GM12891 (cell line): Measurements from ENCODE around the gene NLRP9.
A peak's percentile ranks its signal among the peaks of the same experiment; 100 is the strongest.

Experiments used
- DNase-seq: peaks from one replicate; pipeline ENCODE4 v3.0.0; 2011; ENCODE audit warnings: low spot score; ENCODE audit not compliant: insufficient read length
- FAIRE-seq: peaks from 2 replicates; lab custom pipeline; 2011; peaks lifted over from hg19 to GRCh38; lab: Jason Lieb, UNC
- PAX5 ChIP-seq: IDR thresholded peaks from 2 replicates; pipeline ENCODE4 v1.6.1; 2011; ENCODE audit warnings: low read length, moderate library complexity, mild to moderate bottlenecking; ENCODE audit not compliant: insufficient read depth, severe bottlenecking
- POLR2A ChIP-seq: IDR thresholded peaks from 2 replicates; pipeline ENCODE4 v1.6.1; 2011; ENCODE audit warnings: low read depth, low read length, control low read depth
- POLR2AphosphoS5 ChIP-seq: IDR thresholded peaks from 2 replicates; pipeline ENCODE4 v1.6.1; 2011; ENCODE audit warnings: low read depth, low read length, control low read depth
- POU2F2 ChIP-seq: IDR thresholded peaks from 2 replicates; pipeline ENCODE4 v1.6.1; 2011; ENCODE audit warnings: low read depth, mild to moderate bottlenecking, control low read depth, low read length, moderate library complexity
- SPI1 ChIP-seq: IDR thresholded peaks from 2 replicates; pipeline ENCODE4 v1.6.1; 2011; ENCODE audit warnings: low read depth, low read length, control low read depth
- TAF1 ChIP-seq: IDR thresholded peaks from 2 replicates; pipeline ENCODE4 v1.6.1; 2011; ENCODE audit warnings: low read depth, low read length, control low read depth

Gene NLRP9

DNA sequence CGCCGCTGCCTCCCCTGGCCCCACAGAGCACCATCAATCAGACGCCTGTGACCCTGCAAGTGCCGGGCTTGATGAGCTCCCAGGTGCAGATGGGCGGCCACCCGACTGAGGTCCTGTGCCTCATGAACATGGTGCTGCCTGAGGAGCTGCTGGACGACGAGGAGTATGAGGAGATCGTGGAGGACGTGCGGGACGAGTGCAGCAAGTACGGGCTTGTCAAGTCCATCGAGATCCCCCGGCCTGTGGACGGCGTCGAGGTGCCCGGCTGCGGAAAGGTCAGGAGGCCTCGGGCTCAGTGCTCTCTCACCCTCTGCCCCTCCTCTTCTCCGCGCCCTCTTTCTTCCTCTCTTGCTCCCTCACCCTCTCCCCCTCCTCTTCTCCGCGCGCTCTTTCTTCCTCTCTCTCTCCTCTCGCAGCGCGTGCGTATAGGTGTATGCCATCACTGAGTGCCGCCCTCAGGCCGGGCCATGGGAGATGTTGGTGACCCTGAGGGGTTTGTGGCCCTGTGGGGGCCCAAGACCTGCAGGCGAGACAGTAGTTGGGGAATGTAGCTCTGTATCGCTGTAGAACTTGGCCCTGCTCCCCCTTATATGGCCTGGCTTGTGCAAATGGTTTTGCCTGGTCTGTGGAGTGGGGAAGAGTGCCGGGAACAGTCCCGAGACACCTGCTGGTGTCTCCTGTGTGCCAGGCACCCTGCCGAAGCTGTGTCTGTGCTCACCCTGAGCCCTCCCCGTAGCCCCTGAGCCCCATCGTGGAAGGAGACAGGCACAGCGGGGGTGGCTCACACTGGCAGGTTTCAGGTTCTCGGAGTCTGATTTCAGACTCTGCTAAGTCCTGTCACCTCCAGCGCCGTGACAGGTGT is 68.6 kb downstream of the NLRP9 start:
- no peak for FAIRE-seq
- TF ChIP-seq POLR2A (no peak; the same call in 1 of the 2 replicates), PAX5 (no peak), SPI1 (no peak), POLR2AphosphoS5 (no peak), POU2F2 (no peak), TAF1 (no peak)
- no peak for DNase-seq

DNA sequence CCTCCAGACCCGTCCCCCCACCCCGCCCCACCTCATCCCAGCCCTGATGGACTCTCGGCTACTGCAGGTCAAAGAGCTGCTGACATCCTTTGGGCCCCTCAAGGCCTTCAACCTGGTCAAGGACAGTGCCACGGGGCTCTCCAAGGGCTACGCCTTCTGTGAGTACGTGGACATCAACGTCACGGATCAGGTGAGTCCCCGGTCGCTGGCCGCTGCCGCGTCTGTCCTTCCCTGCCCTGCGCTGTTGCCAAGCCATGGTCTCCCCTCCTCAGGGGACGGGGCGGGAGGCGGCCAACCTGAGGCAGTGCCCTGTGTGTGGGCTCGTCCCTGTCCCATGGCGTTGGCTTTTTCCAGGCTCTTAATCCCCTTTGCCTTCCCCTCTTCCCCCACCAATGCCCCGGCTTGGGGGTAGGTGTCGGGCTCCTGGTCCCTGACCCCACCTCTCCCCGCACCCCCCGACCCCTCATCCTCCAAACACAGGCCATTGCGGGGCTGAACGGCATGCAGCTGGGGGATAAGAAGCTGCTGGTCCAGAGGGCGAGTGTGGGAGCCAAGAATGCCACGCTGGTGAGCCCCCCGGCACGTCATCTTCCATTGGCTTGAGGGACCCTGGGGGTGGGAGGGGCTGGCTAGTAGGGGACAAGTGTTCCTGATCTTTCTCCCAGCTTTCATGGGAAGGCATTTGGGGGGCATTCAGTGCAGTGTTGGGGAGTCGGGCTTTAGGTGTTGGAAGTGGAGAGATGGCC is 69.4 kb downstream of the NLRP9 start:
- no peak for DNase-seq
- no peak for FAIRE-seq
- no peak for TF ChIP-seq POLR2AphosphoS5
- TF ChIP-seq SPI1 = no peak
- no peak for TF ChIP-seq POLR2A
- no peak for TF ChIP-seq PAX5
- no peak for TF ChIP-seq TAF1
- TF ChIP-seq POU2F2 = no peak

DNA sequence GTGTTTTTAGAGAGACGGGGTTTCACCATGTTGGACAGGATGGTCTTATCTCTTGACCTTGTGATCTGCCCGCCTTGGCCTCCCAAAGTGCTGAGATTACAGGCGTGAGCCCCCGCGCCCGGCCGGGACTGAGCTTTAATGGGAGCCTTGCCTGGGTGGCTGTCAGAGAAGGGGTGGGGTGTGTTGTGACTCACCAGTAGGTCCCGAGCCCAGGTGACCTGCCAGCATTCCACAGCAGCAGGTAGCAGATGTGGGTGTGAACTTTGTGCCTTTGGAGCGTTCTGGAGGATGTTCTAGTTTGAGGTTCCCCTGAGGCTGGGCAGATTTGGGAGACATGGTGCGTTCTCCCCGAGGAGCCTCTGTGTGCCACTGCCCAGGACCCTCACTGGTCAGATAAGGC is 70.2 kb downstream of the NLRP9 start:
- TF ChIP-seq TAF1 = no peak
- no peak for TF ChIP-seq POLR2AphosphoS5
- TF ChIP-seq POLR2A = peak; percentile 20; the same call in 1 of the 2 replicates
- TF ChIP-seq PAX5 = no peak
- no peak for FAIRE-seq
- no peak for DNase-seq

DNA sequence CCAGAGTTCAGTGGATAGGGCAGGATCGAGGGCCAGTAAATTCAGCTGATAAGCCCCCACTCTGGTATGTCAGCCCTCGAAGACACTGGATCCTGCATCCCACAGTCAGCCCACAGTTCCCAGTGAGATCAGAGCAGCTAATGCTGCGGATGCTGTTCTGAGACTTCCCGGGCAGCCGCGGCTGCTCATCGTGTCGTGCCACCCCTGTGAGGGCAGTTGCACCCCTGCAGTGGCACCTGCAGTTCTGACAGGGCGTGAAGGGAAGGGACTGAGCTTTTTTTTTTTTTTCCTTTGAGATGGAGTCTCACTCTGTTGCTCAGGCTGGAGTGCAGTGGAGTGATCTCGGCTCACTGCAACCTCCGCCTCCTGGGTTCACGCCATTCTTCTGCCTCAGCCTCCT is 70.7 kb downstream of the NLRP9 start:
- no peak for DNase-seq
- no peak for FAIRE-seq
- TF ChIP-seq POU2F2 = 0 out of 2 replicates have a peak, but pooled peaks have one; percentile 3
- no peak for TF ChIP-seq TAF1

DNA sequence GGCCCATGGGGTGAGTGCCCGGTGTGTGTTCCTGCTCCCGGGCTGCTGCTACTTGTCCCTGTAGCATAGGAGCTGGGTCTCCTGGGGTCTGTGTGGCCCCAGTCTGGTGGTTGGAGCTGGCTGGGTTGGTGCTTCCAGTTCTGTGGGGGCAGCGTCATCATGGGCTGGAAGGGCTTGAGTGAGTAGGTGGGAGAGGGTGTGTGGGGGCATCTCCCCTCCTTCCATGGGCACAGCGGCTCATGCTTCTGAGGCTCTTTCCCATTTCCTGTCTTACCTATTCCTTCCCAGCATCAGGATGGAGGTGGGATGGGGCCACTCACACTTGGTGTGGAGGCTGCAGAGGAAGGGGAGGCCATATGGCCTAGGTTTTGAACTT is 71.2 kb downstream of the NLRP9 start:
- FAIRE-seq = no peak

DNA sequence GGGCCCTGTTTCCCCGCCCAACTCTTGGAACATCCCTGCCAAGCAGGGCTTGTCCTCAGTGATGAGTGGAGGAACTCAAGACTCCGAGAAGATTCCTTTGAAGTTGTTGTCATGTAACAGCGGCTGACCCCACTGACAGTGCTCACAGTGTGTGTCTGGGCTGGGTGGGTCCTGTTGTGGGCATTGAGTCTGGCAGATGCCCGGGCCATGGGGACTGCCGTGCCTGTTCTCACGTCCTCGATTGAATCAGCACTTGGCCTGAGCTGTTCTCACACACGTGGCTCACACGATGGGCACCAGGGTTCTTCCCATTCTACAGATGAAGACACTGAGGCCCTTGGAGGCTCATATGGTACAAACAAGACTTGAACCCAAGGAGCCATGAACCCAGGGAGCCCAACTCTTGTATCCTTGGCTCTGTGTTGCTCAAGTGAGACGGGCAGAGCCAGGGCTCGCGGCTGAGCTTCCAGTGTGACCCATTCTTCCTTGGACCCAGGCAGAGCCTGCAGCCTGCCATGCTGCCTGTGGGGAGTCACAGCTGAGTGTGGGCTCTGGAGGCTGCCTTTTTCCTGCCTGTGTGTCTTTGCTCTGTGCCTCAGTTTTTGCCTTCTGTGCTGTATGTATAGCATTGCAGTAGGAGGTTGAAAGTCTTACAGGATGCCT is 71.7 kb downstream of the NLRP9 start:
- DNase-seq = no peak
- no peak for FAIRE-seq
- TF ChIP-seq POLR2AphosphoS5 (no peak), PAX5 (no peak), SPI1 (no peak), TAF1 (no peak)

More for the DNA sequence above, 71.2 kb downstream of the NLRP9 start:
- DNase-seq = no peak
- no peak for TF ChIP-seq POLR2A
- TF ChIP-seq PAX5 = no peak
- no peak; the same call in 1 of the 2 replicates for TF ChIP-seq POLR2AphosphoS5
- TF ChIP-seq SPI1 = no peak
- no peak for TF ChIP-seq POU2F2
- TF ChIP-seq TAF1 = no peak

DNA sequence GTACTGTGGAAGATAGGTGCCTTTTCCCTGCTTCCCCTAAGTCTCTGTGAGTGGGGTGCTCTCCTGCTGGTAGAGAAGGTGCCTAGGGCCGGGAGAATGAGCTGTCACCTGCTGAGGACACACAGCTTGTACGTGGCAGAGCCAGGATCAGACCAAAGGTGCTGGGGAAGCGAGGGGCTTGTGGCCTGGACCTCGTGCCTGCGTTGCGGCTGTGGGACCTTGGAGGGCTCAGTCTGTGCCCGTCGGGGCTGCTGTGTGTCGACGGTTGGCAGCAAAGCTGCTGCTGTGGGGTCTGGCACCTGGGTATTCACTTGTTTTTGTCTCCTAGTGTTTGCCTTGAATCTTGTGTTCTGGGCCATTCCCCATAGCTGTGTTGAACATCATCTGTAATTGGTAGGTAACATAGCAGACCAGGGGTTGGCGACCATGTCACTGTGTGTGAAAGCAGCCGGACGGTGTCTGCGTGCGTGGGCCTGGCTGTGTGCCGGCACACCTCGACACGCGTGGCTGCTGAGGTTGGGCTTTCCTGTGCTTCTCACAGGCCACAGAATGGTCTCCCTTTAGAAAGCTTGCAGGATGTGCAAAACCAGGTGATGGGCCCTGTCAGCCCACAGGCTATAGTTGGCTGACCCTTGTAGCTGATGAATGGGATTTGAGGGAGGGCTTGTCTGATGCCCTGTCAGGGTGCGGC is 74.2 kb downstream of the NLRP9 start:
- TF ChIP-seq SPI1 (no peak), POLR2A (no peak), POLR2AphosphoS5 (no peak), PAX5 (no peak), POU2F2 (no peak), TAF1 (no peak)
- peak; percentile 5 for FAIRE-seq
- DNase-seq = no peak

DNA sequence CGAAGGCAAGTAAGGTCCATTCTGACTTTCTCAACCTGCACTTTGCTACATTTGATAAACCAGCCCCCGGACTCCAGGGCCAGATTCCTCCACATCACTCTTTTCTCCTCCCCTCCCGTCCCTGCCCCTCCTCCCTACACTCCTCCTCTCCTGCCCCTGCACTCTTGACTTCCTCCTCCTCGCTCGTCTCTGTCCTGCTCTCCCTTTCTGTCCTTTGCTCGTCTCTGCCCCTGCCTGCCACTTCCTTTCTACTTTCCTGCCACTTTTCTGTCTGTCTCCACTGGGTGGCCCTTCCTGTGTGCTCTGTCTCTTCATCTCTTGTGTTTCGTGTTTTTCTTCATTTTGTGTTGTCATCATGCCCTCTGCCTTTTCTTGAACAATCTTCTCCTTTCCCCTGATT is 76.4 kb downstream of the NLRP9 start:
- FAIRE-seq = no peak
- no peak for TF ChIP-seq POU2F2
- TF ChIP-seq POLR2A = no peak
- TF ChIP-seq SPI1 = no peak
- TF ChIP-seq PAX5 = no peak
- TF ChIP-seq TAF1 = no peak
- TF ChIP-seq POLR2AphosphoS5 = no peak
- no peak for DNase-seq

DNA sequence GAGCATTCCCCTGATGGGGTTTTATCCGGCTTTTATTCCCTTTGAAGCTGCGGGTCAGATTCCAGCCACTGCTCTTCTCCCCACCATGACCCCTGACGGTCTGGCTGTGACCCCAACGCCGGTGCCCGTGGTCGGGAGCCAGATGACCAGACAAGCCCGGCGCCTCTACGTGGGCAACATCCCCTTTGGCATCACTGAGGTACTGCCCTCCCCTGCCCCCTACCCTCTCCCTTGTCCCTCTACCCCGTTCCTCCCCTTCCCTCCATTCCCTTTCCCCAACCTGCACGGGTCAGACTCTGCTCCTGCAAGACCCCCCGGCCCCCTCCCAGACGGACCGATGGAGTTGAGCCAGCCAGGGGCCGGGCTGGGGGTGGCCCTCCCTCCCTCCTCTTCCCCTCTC is 77.2 kb downstream of the NLRP9 start:
- DNase-seq (no peak), FAIRE-seq (no peak)
- TF ChIP-seq SPI1 (no peak), POLR2AphosphoS5 (no peak), POLR2A (no peak), PAX5 (no peak), TAF1 (no peak), POU2F2 (no peak)

DNA sequence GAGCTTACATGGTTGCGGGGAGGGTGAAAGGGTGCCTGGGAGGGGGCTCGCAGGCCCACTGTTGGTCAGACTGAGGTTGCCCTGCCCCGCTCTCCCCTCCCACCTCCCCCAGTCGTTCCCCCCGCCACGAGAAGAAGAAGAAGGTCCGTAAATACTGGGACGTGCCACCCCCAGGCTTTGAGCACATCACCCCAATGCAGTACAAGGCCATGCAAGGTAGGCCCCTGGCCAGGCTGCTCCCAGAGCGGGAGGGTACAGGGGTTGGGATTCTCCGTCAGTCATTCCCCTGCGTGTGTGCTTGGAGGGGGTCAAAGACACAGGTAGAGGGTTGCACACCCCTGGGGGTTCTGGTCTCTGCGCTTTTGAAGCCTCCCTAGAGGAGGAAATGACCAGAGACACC is 77.8 kb downstream of the NLRP9 start:
- DNase-seq = no peak
- FAIRE-seq = no peak
- TF ChIP-seq SPI1 = no peak
- no peak for TF ChIP-seq PAX5
- no peak for TF ChIP-seq TAF1
- TF ChIP-seq POLR2A = no peak
- TF ChIP-seq POLR2AphosphoS5 = no peak
- no peak for TF ChIP-seq POU2F2

DNA sequence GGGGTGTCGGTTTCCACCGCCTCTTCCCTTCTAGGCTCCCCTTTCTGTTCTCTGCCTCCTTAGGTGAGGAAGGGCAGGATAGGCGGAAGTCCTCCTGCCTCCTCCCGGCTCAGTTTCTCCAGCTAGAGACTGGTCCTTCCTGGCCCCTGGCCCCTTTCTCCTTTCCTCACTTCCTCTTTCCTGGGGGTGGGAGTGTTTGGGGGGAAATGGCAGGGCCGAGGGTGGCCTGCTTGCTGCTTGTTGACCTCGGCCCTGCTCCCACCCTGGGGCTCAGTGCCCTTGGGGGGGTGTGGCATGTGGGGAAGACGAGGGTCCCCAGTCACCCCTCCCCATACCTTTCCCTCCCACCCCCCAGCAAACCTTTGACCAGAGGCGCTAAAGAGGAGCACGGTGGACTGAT is 78.4 kb downstream of the NLRP9 start:
- DNase-seq (no peak), FAIRE-seq (no peak)
- TF ChIP-seq SPI1 (peak; percentile 61), POLR2AphosphoS5 (no peak)
